GM12873 (cell line): ENCODE results near the gene KCNIP3.

Experiments used
- CTCF ChIP-seq: IDR thresholded peaks from 2 replicates; pipeline ENCODE4 v1.5.1; 2012; ENCODE audit warnings: low read depth, mild to moderate bottlenecking, moderate library complexity, low read length, control low read depth; ENCODE audit not compliant: insufficient read depth; ENCODE audit errors: missing control alignments

Gene KCNIP3

GRCh38 chr2:95344656-95345055, 47.5 kb downstream of the KCNIP3 start:
- TF ChIP-seq CTCF, result no peak

- no peak for TF ChIP-seq CTCF
Observed at GRCh38 chr2:95345081-95345562, 48.0 kb downstream of the KCNIP3 start.

- peak; percentile 88 for TF ChIP-seq CTCF
Observed at GRCh38 chr2:95345563-95346230, 48.5 kb downstream of the KCNIP3 start.

- TF ChIP-seq CTCF, result no peak
Observed at GRCh38 chr2:95346231-95346737, 49.1 kb downstream of the KCNIP3 start.

GRCh38 chr2:95346738-95347671, 49.9 kb downstream of the KCNIP3 start:
- no peak for TF ChIP-seq CTCF

- TF ChIP-seq CTCF, result no peak
Observed at GRCh38 chr2:95347681-95348608, 50.8 kb downstream of the KCNIP3 start.
